Neuronal stem cell (in vitro differentiated cells): ENCODE data around the gene PIMREG.
"Not testable (repeated sequence)": the region's sequence is repeated elsewhere in the genome, so short reads cannot be mapped to it uniquely, and the experiment has no call there.

Source experiments
- DNase-seq: peaks from one replicate; pipeline ENCODE4 v3.0.0-alpha.2; 2013; ENCODE audit warnings: low spot score
- H2AFZ ChIP-seq: one replicate; pipeline ENCODE4 v1.6.1; 2013; ENCODE audit warnings: mild to moderate bottlenecking, low read length, inconsistent platforms
- H2AK5ac ChIP-seq: 2 replicates; pipeline ENCODE4 v1.6.1; 2013; ENCODE audit warnings: low read depth, mild to moderate bottlenecking, inconsistent platforms, low read length, moderate library complexity, mixed read lengths
- H2BK120ac ChIP-seq: 2 replicates; pipeline ENCODE4 v1.6.1; 2013; ENCODE audit warnings: low read depth, mild to moderate bottlenecking, inconsistent platforms, low read length, moderate library complexity, mixed read lengths
- H2BK12ac ChIP-seq: one replicate; pipeline ENCODE4 v1.6.1; 2013; ENCODE audit warnings: low read length, inconsistent platforms
- H2BK15ac ChIP-seq: 2 replicates; pipeline ENCODE4 v1.6.1; 2013; ENCODE audit warnings: mild to moderate bottlenecking, low read length, inconsistent platforms, mixed read lengths
- H2BK5ac ChIP-seq: one replicate; pipeline ENCODE4 v1.6.1; 2013; ENCODE audit warnings: inconsistent platforms, mild to moderate bottlenecking, low read length, moderate library complexity
- H3K14ac ChIP-seq: one replicate; pipeline ENCODE4 v1.6.1; 2013; ENCODE audit warnings: low read length, inconsistent platforms
- H3K18ac ChIP-seq: 2 replicates; pipeline ENCODE4 v1.6.1; 2013; ENCODE audit warnings: low read length, inconsistent platforms
- H3K23ac ChIP-seq: 2 replicates; pipeline ENCODE4 v1.6.1; 2013; ENCODE audit warnings: low read depth, mild to moderate bottlenecking, mixed read lengths, low read length, inconsistent platforms; ENCODE audit not compliant: poor library complexity
- H3K27ac ChIP-seq: replicated peaks from 3 replicates; pipeline ENCODE4 v1.5.1; 2013; ENCODE audit warnings: low read length, inconsistent platforms
- H3K27me3 ChIP-seq, 3 experiments: 2 replicates each; pipeline ENCODE4 v1.6.1; 2013; ENCODE audit warnings: low read length in 3 of 3, mild to moderate bottlenecking in 2 of 3, inconsistent platforms in 1 of 3, low read depth in 1 of 3, mixed read lengths in 1 of 3, moderate library complexity in 1 of 3; ENCODE audit not compliant: control insufficient read depth in 3 of 3, insufficient read depth in 3 of 3
- H3K36me3 ChIP-seq, 2 donors: replicated peaks in 1 of 2; 2 replicates each; pipeline ENCODE4 v1.6.1; 2013; ENCODE audit warnings: low read length in 2 of 2; ENCODE audit not compliant: control insufficient read depth in 2 of 2, insufficient read depth in 2 of 2
- H3K4ac ChIP-seq: 2 replicates; pipeline ENCODE4 v1.6.1; 2013; ENCODE audit warnings: inconsistent platforms, mild to moderate bottlenecking, low read length, moderate library complexity
- H3K4me1 ChIP-seq, 2 donors: 1 replicate in 1 of 2; 2 replicates in 1 of 2; pipeline ENCODE4 v1.6.1; 2013; ENCODE audit warnings: low read length in 2 of 2, low read depth in 1 of 2; ENCODE audit not compliant: control insufficient read depth in 2 of 2, insufficient read depth in 1 of 2
- H3K4me2 ChIP-seq: one replicate; pipeline ENCODE4 v1.6.1; 2013; ENCODE audit warnings: mild to moderate bottlenecking, low read length, inconsistent platforms; ENCODE audit not compliant: insufficient read depth, poor library complexity, severe bottlenecking
- H3K4me3 ChIP-seq, 2 donors: 2 replicates each; pipeline ENCODE4 v1.5.1; 2013; ENCODE audit warnings: low read length in 2 of 2, mild to moderate bottlenecking in 2 of 2, inconsistent platforms in 1 of 2, moderate library complexity in 1 of 2
- H3K79me1 ChIP-seq: one replicate; pipeline ENCODE4 v1.6.1; 2013; ENCODE audit warnings: low read depth, mild to moderate bottlenecking, inconsistent platforms, low read length, moderate library complexity
- H3K9ac ChIP-seq: one replicate; pipeline ENCODE4 v1.6.1; 2013; ENCODE audit warnings: mild to moderate bottlenecking, low read depth, low read length, inconsistent platforms; ENCODE audit not compliant: poor library complexity
- H3K9me3 ChIP-seq, 2 donors: replicated peaks in 1 of 2; 2 replicates each; pipeline versions ENCODE3 to v1.6.1; 2013; ENCODE audit warnings: low read length in 2 of 2, mild to moderate bottlenecking in 2 of 2, inconsistent platforms in 1 of 2, low read depth in 1 of 2, mixed read lengths in 1 of 2, moderate library complexity in 1 of 2; ENCODE audit not compliant: control insufficient read depth in 2 of 2, insufficient read depth in 1 of 2
- H4K8ac ChIP-seq: one replicate; pipeline ENCODE4 v1.6.1; 2013; ENCODE audit warnings: low read depth, mild to moderate bottlenecking, inconsistent platforms, low read length, moderate library complexity
- H4K91ac ChIP-seq: one replicate; pipeline ENCODE4 v1.6.1; 2013; ENCODE audit warnings: low read length, low read depth, mild to moderate bottlenecking, inconsistent platforms; ENCODE audit not compliant: poor library complexity
- WGBS, 2 donors: extraction: QIAGEN DNeasy Blood & Tissue Kit; methylation state at CpG; one replicate each; pipeline ENCODE4 v1.1.7; 2013; ENCODE audit warnings: missing lambda C conversion rate in 2 of 2, mixed read lengths in 1 of 2; ENCODE audit not compliant: insufficient read length in 2 of 2, insufficient replicate concordance in 1 of 2; ENCODE audit errors: extremely low coverage in 2 of 2; 5-methylcytosine and 5-hydroxymethylcytosine counted together

Gene PIMREG

DNA sequence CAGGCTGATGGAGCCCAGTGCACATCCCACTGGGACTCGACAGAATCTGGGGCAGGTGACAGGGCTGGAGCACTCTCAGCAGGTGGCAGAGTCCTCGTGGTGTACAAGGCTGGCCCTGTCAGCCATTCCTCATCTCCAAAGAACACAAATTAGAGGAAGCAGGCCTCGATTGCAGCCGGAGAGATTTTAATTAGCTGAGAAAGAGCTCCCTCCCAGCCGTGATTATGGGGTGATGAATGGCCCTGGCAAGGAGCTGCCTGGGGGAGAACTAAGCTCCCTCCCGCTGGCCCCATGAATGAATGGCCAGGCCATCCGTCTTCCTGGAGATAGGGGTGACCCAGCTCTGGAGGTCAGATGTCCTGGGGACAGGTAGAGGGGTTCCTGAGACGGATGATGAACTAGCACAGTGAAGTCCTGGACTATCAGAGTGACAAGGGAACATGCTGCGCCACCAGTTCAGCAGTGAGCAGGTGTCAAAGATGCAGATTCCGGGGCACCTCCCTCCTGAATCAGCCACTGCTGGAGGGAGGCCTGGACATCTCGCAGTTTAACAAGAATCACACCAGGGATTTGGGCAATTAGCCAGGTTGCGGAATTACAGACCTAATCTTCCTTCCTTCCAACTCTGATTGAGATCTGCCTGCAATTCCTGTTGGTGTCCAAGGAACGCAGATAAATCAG, 35.5 kb downstream of the PIMREG start:
- H3K18ac ChIP-seq = peak overlapping the region; percentile 95
- no peak overlapping the region for H2AK5ac ChIP-seq
- no peak overlapping the region for H3K4ac ChIP-seq
- H2BK5ac ChIP-seq = peak overlapping the region; percentile 14
- no peaks in the 10 kb centered on the region for H3K9me3 ChIP-seq
- H3K14ac ChIP-seq = no peak overlapping the region
- WGBS, 2 donors = no CpG with 5 or more reads among the region's 13 CpGs
- H3K4me2 ChIP-seq = no peak overlapping the region
- peak overlapping the region; percentile 57 for H3K27ac ChIP-seq
- DNase-seq = no peak
- H3K23ac ChIP-seq = no peak overlapping the region
- H3K4me3 ChIP-seq = no peak overlapping the region
- peaks cover 0 to 3% (median 0%) of the 10 kb centered on the region in 3 experiments for H3K27me3 ChIP-seq
- H3K9ac ChIP-seq = peak overlapping the region; percentile 0
- H3K4me1 ChIP-seq = peaks cover 12 to 21% of the 10 kb centered on the region in 2 donors
- peak overlapping the region; percentile 10 for H2BK120ac ChIP-seq
- H4K91ac ChIP-seq = no peak overlapping the region
- no peaks in the 10 kb centered on the region for H3K79me1 ChIP-seq
- no peak overlapping the region for H2BK12ac ChIP-seq
- no peaks in the 10 kb centered on the region for H3K36me3 ChIP-seq
- H2AFZ ChIP-seq = peak overlapping the region; percentile 5
- no peak overlapping the region for H4K8ac ChIP-seq
- H2BK15ac ChIP-seq = no peak overlapping the region

DNA sequence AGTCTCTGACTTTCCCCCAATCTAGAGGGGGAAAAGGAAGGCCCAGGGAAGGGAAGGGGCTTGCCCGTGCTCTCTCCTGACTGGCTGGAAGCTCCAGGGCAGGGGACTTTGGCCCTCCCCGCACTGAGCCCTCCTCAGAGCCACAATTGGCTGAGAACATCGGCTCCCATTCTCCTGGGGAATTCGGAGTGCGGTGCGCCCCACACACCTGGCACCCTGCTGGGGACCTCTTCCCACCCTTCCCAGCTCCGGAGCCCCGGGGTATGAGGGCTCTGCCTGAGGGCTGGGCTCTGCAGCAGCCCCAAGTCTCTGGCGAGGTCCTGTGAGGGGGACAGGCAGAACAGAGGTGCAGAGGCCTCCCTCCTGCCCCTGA, 36.0 kb downstream of the PIMREG start:
- Histone ChIP-seq H3K4me3 (no peak overlapping the region), H3K36me3 (no peaks in the 10 kb centered on the region), H3K4me2 (no peak overlapping the region), H3K4ac (peak overlapping the region; percentile 31), H2BK12ac (no peak overlapping the region), H2BK5ac (peak overlapping the region; percentile 62), H3K79me1 (no peaks in the 10 kb centered on the region), H3K18ac (peak overlapping the region; percentile 93), H2AK5ac (peak overlapping the region; percentile 89), H2AFZ (peak overlapping the region; percentile 5), H3K27me3 (peaks cover 0 to 3% (median 0%) of the 10 kb centered on the region in 3 experiments), H3K14ac (no peak overlapping the region), H4K91ac (no peak overlapping the region), H3K27ac (peak overlapping the region; percentile 57), H3K9ac (no peak overlapping the region), H3K9me3 (no peaks in the 10 kb centered on the region), H2BK120ac (peak overlapping the region; percentile 83), H2BK15ac (peak overlapping the region; percentile 86), H4K8ac (no peak overlapping the region), H3K4me1 (peaks cover 8 to 17% of the 10 kb centered on the region in 2 donors), H3K23ac (no peak overlapping the region)
- DNase-seq = no peak
- no CpG with 5 or more reads among the region's 9 CpGs for WGBS, 2 donors

- DNase-seq = no peak
- no peak overlapping the region for H3K23ac ChIP-seq
- H3K14ac ChIP-seq = no peak overlapping the region
- no peaks in the 10 kb centered on the region for H3K79me1 ChIP-seq
- no peak overlapping the region for H2BK15ac ChIP-seq
- H2AFZ ChIP-seq = no peak overlapping the region
- H3K4me2 ChIP-seq = no peak overlapping the region
- H3K4me1 ChIP-seq = peaks cover 8 to 15% of the 10 kb centered on the region in 2 donors
- no peak overlapping the region for H3K18ac ChIP-seq
- H3K27me3 ChIP-seq = peaks cover 0 to 3% (median 0%) of the 10 kb centered on the region in 3 experiments
- no peak overlapping the region for H2AK5ac ChIP-seq
- no peak overlapping the region for H3K9ac ChIP-seq
- H3K4ac ChIP-seq = no peak overlapping the region
- no CpG with 5 or more reads among the region's 6 CpGs for WGBS, 2 donors
- no peak overlapping the region for H3K27ac ChIP-seq
- H2BK12ac ChIP-seq = no peak overlapping the region
- no peaks in the 10 kb centered on the region for H3K36me3 ChIP-seq
- no peak overlapping the region for H4K8ac ChIP-seq
- H4K91ac ChIP-seq = no peak overlapping the region
- no peak overlapping the region for H3K4me3 ChIP-seq
- no peak overlapping the region for H2BK120ac ChIP-seq
- H2BK5ac ChIP-seq = no peak overlapping the region
- H3K9me3 ChIP-seq = no peaks in the 10 kb centered on the region
Measured at GRCh38 chr17:6482105-6482455, 37.8 kb downstream of the PIMREG start.

DNA sequence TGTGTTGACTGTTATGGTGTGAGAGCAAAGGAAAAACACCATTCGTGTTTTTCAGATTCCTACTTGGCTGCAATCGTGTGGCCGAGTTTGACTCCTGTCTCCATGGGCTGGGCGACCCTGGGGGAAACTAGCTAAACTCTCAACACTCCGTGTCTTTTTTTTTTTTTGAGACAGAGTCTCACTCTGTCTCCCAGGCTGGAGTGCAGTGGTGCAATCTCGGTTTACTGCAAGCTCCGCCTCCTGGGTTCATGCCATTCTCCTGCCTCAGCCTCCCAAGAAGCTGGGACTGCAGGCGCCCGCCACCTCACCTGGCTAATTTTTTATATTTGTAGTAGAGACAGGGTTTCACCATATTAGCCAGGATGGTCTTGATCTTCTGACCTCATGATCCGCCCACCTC, 38.5 kb downstream of the PIMREG start:
- not testable (repeated sequence) for H3K79me1 ChIP-seq, H2BK5ac ChIP-seq, H3K9ac ChIP-seq, H2BK120ac ChIP-seq, H3K36me3 ChIP-seq, H3K4ac ChIP-seq, H3K27me3 ChIP-seq, H3K23ac ChIP-seq, DNase-seq, H3K27ac ChIP-seq, H3K18ac ChIP-seq, H4K91ac ChIP-seq, H3K14ac ChIP-seq, H3K9me3 ChIP-seq, H2AFZ ChIP-seq, H4K8ac ChIP-seq, H2BK15ac ChIP-seq, H2BK12ac ChIP-seq, H2AK5ac ChIP-seq, H3K4me3 ChIP-seq, H3K4me2 ChIP-seq
- no CpG with 5 or more reads among the region's 10 CpGs for WGBS, 2 donors
- H3K4me1 ChIP-seq = peaks cover 8 to 15% of the 10 kb centered on the region in 2 donors
